ENCODE measurements around the gene CC2D1B.
A peak's percentile ranks its signal among the peaks of the same experiment; 100 is the strongest.
"Not testable (repeated sequence)": the region's sequence is repeated elsewhere in the genome, so short reads cannot be mapped to it uniquely, and the experiment has no call there.

The CC2D1B gene, protein sequence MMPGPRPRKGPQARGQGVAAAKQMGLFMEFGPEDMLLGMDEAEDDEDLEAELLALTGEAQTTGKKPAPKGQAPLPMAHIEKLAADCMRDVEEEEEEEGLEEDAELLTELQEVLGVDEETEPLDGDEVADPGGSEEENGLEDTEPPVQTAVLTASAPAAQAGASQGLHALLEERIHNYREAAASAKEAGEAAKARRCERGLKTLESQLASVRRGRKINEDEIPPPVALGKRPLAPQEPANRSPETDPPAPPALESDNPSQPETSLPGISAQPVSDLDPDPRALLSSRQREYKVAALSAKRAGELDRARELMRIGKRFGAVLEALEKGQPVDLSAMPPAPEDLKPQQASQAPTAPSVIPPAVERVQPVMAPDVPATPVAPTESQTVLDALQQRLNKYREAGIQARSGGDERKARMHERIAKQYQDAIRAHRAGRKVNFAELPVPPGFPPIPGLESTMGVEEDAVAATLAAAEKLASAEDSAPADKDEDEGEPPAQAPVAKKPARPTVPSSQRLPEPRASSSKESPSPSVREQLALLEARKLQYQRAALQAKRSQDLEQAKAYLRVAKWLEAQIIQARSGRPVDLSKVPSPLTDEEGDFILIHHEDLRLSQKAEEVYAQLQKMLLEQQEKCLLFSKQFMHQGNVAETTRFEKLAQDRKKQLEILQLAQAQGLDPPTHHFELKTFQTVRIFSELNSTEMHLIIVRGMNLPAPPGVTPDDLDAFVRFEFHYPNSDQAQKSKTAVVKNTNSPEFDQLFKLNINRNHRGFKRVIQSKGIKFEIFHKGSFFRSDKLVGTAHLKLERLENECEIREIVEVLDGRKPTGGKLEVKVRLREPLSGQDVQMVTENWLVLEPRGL

DNA sequence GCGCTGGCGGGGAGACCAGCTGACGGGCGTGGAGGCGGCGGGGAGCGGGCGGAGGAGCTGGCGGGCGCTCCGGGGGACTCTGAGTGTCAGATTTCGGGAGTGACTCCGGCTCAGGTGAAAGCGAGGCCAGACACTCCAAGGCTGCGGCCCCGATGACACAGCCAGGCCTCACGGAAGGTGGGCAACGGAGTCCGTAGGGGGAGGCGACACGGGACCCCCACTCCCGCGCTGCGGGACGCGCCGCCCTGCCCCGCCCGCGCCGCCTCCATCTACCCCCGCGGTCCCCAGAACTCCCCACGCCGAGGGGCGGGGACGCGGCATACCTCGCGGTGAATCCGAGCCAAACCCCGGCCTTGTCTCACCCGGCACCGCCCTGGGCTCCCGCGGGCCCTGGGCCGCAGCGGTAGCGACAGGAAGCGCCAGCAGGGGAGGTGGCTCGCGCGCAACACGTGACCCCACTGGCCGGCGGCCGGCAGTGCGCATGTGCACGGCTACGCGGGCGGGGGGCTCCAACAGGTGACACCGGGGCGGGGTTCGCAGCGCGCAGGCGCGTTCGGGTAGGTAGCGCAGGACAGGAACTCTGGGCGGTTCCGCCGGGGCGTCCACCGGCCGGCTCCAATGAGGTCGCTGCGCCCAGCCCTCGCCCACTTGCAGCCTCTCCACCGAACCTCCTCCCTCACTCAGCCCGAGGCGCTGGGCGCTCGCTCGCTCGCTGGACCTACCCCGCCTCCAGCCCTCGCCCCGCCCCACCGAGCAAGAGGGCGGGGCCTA is at the start of gene CC2D1B:
Gene CC2D1B (minus strand): TSS at position 460 of the 771 bp plus-strand sequence. CDS start 1,585 bp downstream, outside the sequence.
- DNase-seq, result peak; percentile 90

DNA sequence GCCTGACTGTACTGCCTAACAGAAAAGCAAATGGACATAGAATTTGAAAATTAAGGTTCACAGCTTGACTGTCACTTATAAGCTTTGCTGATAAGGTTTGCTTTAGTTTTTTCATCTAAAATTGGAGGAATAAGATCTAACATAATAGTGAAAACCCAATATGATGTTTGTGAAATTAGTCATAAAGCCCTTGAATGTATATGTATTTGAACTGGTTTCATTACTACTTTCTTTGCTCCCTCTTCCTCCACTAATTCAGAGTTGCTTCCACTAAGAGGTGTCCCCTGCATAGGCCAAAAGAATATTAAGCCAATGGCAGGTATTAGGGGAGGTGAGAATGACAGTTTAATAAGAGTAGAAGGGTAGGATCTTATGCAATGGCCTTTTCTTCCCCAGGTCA is 48.9 kb upstream of the CC2D1B start:
- no peak for DNase-seq

- DNase-seq, result no peak
These were observed 47.5 kb upstream of the CC2D1B start for GRCh38 chr1:52413410-52413989.

- DNase-seq, result no peak
These were observed 39.0 kb upstream of the CC2D1B start for GRCh38 chr1:52404975-52405338.

GRCh38 chr1:52404116-52404974 is 38.3 kb upstream of the CC2D1B start, which contains the start of the genes ORC1 and PRPF38A:
ORC1 (minus strand) TSS chr1:52404423; CDS start chr1:52402223, 2,200 bp downstream.
PRPF38A (plus strand) TSS chr1:52404602; CDS start chr1:52404750, 148 bp downstream.
- DNase-seq, result peak; percentile 95

- no peak for DNase-seq
These were observed 37.6 kb upstream of the CC2D1B start for GRCh38 chr1:52403566-52404115.

- DNase-seq, result no peak
These were observed 36.8 kb upstream of the CC2D1B start for GRCh38 chr1:52402860-52403240.

- no peak for DNase-seq
These were observed 34.1 kb upstream of the CC2D1B start for GRCh38 chr1:52400131-52400530.

DNA sequence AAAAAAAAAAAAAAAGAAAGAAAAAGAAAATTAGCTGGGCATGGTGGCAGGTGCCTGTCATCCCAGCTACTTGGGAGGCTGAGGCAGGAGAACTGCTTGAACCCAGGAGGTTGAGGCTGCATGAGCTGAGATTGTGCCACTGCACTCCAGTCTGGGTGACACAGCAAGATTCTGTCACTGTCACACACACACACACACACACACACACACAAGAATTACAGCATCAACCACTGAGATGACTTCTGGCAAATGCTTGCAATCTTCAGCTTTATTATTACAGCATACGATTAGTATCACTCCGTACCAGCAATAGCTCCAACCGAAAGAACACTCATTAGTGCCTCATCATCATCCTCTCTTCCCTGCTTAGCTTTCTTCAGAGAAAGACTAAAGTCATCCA is 33.6 kb upstream of the CC2D1B start:
- DNase-seq, result no peak

DNA sequence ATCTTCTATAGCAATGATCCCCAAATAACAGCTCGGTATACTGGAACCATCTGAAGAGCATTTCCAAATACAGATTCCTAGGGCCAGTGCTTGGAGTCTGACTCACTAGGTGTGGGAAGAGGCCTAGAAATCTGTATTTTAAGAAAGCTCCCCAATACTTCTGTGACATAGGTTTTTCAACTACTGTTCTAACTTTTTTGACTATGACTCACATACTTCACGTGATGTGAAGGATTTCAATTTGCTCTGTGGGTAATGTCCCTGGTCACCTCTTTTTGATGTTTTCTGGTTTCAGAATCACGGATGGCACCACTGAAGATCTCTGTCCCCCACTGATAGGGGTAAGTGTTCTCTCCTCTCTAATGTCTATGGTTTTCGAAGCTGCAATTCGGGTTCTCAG is 27.2 kb upstream of the CC2D1B start:
- DNase-seq, result no peak

DNA sequence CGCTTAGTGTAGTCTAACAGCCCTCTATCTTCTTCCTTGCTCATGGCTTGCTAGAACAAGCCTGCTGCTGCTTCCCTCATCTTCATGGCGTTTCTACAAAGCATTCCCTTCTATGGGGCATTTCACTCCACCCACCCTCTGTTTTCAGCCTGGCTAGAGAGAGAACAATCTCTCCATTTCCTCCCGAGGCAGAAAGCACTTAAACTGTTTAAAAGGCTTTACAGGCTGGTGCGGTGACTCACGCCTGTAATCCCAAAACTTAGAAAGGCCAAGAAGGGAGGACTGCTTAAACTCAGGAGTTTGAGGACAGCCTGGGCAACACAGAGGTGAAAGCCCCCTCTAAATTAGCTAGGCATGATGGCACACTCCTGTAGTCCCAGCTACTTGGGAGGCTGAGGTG is 20.5 kb upstream of the CC2D1B start:
- DNase-seq, result no peak

GRCh38 chr1:52385376-52385775 is 19.4 kb upstream of the CC2D1B start:
- no peak for DNase-seq

DNA sequence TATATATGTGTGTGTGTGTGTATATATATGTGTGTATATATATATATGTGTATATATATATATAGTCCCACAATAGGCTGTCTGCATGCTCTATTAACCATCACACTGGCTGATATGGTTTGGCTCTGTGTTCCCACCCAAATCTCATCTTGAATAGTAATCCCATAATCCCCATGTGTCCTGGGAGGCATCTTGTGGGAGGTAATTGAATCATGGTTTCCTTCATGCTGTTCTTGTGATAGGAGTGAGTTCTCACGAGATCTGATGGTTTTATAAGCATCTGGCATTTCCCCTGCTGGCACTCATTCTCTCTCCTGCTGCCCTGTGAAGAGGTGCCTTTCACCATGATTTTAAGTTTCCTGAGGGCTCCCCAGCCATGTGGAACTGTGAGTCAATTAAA is 3.8 kb upstream of the CC2D1B start:
- DNase-seq, result not testable (repeated sequence)

- no peak for DNase-seq
These were observed 2.6 kb upstream of the CC2D1B start for GRCh38 chr1:52368383-52369172.

GRCh38 chr1:52367272-52367671 is 1.3 kb upstream of the CC2D1B start:
- DNase-seq, result no peak

GRCh38 chr1:52366517-52366827 is 467 bp upstream of the CC2D1B start:
- no peak for DNase-seq

- DNase-seq, result no peak
These were observed 797 bp downstream of the CC2D1B start for GRCh38 chr1:52365071-52365745.

DNA sequence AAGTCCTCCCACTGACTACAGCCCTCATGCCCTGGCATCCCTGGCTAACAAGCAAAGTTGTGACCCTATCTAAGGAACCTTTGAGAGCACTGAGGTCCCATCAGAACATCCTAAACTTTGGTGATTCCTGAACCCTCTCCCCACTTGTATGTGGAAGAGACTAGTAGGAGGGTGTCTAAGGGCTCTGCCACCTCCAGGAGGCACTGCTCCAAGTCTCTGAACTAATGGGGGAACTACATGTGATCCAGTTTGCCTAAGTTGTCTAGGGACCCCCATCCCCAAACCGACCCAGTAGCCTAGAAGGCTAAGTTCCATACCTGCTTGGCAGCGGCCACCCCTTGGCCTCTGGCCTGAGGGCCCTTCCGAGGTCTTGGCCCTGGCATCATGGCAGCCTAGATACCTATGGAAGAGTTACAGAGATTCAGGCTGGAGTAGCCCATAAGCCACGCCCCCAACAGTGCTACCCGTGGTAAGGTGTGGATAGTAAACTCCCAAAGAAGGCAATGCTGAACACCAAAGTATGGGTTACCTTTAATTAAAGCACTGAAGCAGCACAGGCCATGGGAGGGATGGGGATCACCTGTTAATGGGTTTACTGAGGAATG is 1.7 kb downstream of the CC2D1B start:
- DNase-seq, result no peak

- no peak for DNase-seq
These were observed 5.4 kb downstream of the CC2D1B start for GRCh38 chr1:52360595-52360968.

All from DMS 273 treated with DMSO at 0.1 percent for 48 hours (cell line).